ENCODE data around the gene ACO2. TPM values are rescaled to one million over a fixed set of nuclear protein-coding genes. Genes with fewer than 3 reads are reported as not detected.
A peak's percentile ranks its signal among the peaks of the same experiment; 100 is the strongest.
"Not testable (repeated sequence)": the region's sequence is repeated elsewhere in the genome, so short reads cannot be mapped to it uniquely, and the experiment has no call there.

Gene ACO2
- total and polyA plus RNA-seq, 5 donors = 471 to 611 (median 533) TPM

DNA sequence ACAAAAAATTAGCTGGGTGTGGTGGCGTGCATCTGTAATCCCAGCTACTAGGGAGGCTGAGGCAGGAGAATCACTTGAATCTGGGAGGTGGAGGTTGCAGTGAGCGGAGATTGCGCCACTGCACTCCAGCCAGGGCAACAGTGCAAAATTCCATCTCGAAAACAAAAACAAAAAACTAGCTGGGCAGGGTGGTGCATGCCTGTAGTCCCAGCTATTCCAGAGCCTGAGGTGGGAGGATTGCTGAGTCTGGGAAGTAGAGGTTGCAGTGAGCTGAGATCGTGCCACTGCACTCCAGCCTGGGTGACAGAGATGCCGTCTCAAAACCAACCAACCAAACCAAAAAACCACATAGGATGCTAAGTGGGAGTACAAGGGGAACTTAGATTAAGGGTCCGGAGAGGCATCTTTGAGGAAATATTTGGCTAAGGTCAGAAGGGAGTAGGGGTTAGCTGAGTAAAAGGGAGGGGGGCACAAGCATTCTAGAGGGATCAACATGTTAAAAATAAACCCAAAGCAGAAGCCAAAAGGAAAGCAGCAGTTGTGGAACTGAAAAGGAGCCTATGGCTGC, 10.7 kb upstream of the ACO2 start:
- Histone ChIP-seq H3K27ac (ENCODE audit: low read length) (no peak overlapping the region), H3K4me1 (ENCODE audit: control insufficient read depth, insufficient read depth, low read length) (no peaks in the 10 kb centered on the region), H3K4me3 (ENCODE audit: low read length) (no peak overlapping the region), H3K27me3 (ENCODE audit: control insufficient read depth, insufficient read depth) (no peaks in the 10 kb centered on the region), H3K9me3 (ENCODE audit: control insufficient read depth, low read length) (no peaks in the 10 kb centered on the region)
- DNase-seq (no peak), ATAC-seq (no peak)
- WGBS = 82% methylated on average over 7 of the region's 7 CpGs
- intact Hi-C loops (cut with DNase I) = no loop called here

DNA sequence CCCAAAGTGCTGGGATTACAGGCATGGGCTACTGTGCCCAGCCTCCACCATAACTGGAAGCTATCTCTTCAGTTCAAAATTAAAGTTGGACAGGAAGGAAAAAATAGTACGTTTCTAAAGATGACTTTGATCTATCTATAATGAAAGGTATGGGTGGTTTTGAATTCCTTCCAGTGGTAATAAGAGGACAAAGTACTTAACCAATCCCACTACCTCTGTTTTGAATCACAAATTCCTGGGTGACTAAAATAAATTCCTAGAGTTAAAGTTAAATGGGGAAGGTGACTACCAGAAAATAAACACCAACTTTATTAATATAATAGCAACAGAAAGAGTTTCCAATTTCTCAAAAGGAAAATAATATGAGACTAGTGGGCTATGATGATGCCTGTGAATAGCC, 9.5 kb upstream of the ACO2 start:
- H3K27ac ChIP-seq (ENCODE audit: low read length) = no peak overlapping the region
- intact Hi-C loops (cut with DNase I) = no loop called here
- ATAC-seq (no peak), DNase-seq (no peak)
- H3K27me3 ChIP-seq (ENCODE audit: control insufficient read depth, insufficient read depth) = no peaks in the 10 kb centered on the region
- no peaks in the 10 kb centered on the region for H3K4me1 ChIP-seq (ENCODE audit: control insufficient read depth, insufficient read depth, low read length)
- no peak overlapping the region for H3K4me3 ChIP-seq (ENCODE audit: low read length)
- no peaks in the 10 kb centered on the region for H3K9me3 ChIP-seq (ENCODE audit: control insufficient read depth, low read length)
- 63% methylated on average over 1 of the region's 1 CpG for WGBS

DNA sequence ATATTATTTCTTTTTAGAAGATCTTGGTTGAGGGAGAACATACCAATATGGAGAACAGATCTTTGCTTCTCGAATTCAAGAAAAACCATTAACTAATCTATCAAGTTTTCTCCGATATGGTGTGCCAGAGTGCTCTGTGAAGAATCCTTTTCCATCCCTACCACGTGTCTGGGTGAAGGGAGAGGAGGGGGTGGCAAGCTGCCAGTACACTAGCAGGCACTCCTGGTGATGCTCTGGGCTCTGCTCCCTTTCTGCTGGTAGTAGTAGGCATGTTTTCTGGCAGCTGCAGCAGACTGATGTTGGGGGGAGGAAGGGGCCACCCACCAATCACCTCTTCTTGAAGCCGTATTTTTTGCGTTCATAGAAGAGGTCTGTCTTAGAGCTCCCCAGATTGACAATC, 8.8 kb upstream of the ACO2 start:
- DNase-seq = peak; percentile 47 to 79 (median 78)
- H3K27me3 ChIP-seq (ENCODE audit: control insufficient read depth, insufficient read depth); H3K27ac ChIP-seq (ENCODE audit: low read length); H3K4me3 ChIP-seq (ENCODE audit: low read length); H3K4me1 ChIP-seq (ENCODE audit: control insufficient read depth, insufficient read depth, low read length); H3K9me3 ChIP-seq (ENCODE audit: control insufficient read depth, low read length): not testable (repeated sequence)
- 56% methylated on average over 5 of the region's 5 CpGs for WGBS
- ATAC-seq = peak in 1 of 2 donors; percentile 49
- intact Hi-C loops (cut with DNase I) = loop anchor here in 1 of 4 donors (10.0 kb wide), 1 partner anchor 55 kb away; no protein-coding TSS in a partner anchor

DNA sequence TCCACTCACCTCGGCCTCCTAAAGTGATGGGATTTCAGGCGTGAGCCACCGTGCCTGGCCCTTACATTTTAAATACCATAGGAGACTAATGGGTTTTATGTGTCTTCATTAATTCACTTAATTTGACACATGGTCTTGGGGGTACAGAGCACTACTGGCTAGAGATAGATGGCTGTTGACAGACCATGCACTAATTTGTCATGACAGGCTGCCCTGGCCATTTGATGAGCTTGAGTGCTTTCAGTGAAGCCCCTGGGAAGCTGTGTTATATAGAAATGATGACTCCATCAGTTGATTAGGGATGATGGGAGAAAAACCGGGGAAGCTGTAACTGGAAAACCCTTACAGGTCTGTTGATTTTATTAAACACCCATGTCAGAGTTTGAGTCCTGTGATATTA, 7.0 kb upstream of the ACO2 start:
- WGBS = 92% methylated on average over 4 of the region's 4 CpGs
- DNase-seq (no peak), ATAC-seq (no peak)
- Histone ChIP-seq H3K27me3 (ENCODE audit: control insufficient read depth, insufficient read depth) (no peaks in the 10 kb centered on the region), H3K4me3 (ENCODE audit: low read length) (no peak overlapping the region), H3K4me1 (ENCODE audit: control insufficient read depth, insufficient read depth, low read length) (no peaks in the 10 kb centered on the region), H3K9me3 (ENCODE audit: control insufficient read depth, low read length) (no peaks in the 10 kb centered on the region), H3K27ac (ENCODE audit: low read length) (no peak overlapping the region)
- intact Hi-C loops (cut with DNase I) = loop anchor here in 1 of 4 donors (10.0 kb wide), 1 partner anchor 53 kb away; no protein-coding TSS in a partner anchor

DNA sequence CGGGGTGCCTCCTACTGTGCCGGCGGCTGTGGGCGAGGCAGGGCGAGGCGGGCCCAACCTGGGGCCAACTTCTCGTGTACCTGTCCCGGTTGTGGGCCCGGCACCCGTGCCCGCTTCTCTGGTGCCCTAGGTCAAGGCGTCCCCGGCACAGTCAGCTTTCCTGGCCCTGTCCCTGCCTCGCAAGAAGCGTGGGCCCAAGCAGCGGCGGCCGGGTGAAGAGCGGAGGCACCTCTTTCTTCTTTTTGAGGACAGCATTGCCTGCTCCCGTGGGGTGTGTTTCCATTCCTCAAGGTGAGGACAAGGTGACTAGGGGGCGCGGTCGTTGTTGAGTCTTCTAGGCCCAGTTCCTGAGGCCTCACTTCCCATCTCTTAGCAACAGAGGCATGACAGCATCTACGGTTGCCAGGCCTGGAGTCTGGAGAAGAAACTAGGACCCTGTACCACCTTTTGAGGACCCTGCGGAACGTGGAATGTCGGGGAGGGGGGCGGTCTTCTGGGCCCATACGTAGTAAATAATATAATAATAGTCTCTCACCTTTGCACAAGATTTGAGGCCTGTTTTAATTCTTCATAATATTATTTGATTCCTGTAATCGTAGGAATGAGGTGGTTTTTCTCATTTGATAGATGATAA, 418 bp downstream of the ACO2 start:
- Histone ChIP-seq H3K9me3 (ENCODE audit: control insufficient read depth, low read length) (no peaks in the 10 kb centered on the region), H3K27ac (ENCODE audit: low read length) (peak overlapping the region; percentile 98), H3K4me1 (ENCODE audit: control insufficient read depth, insufficient read depth, low read length) (peaks cover 6% of the 10 kb centered on the region), H3K27me3 (ENCODE audit: control insufficient read depth, insufficient read depth) (no peaks in the 10 kb centered on the region), H3K4me3 (ENCODE audit: low read length) (peak overlapping the region; percentile 91)
- DNase-seq = no peak
- intact Hi-C loops (cut with DNase I) = loop anchor here in 1 of 4 donors (10.0 kb wide), 1 partner anchor 45 kb away; no protein-coding TSS in a partner anchor
- peak; percentile 12 to 20 for ATAC-seq
- 1% methylated on average over 30 of the region's 30 CpGs for WGBS

DNA sequence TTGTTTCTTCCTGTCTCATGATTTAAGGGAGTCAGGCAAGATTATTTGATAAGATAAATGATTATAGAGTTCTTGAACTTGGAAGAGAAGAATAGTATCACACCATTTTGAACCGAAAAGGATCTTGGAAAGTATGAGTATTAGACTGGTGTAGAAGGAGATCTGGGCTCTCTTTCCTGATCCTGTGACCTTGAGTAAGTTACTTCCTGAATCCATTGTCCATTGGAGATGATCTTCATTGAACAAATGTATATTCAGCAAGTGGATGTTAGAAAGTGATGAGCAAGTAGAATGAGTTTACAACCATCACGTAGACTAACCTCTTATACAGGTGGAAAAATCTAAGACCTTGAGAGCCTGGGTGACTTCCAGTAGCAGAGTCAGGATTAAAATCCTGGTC, 2.0 kb downstream of the ACO2 start:
- no peak overlapping the region for H3K4me3 ChIP-seq (ENCODE audit: low read length)
- 71% methylated on average over 2 of the region's 2 CpGs for WGBS
- no peaks in the 10 kb centered on the region for H3K9me3 ChIP-seq (ENCODE audit: control insufficient read depth, low read length)
- no peaks in the 10 kb centered on the region for H3K27me3 ChIP-seq (ENCODE audit: control insufficient read depth, insufficient read depth)
- intact Hi-C loops (cut with DNase I) = loop anchor here in 1 of 4 donors (5.0 kb wide), 1 partner anchor 46 kb away; no protein-coding TSS in a partner anchor
- DNase-seq = no peak
- peak overlapping the region; percentile 61 for H3K27ac ChIP-seq (ENCODE audit: low read length)
- no peak for ATAC-seq
- peaks cover 6% of the 10 kb centered on the region for H3K4me1 ChIP-seq (ENCODE audit: control insufficient read depth, insufficient read depth, low read length)

DNA sequence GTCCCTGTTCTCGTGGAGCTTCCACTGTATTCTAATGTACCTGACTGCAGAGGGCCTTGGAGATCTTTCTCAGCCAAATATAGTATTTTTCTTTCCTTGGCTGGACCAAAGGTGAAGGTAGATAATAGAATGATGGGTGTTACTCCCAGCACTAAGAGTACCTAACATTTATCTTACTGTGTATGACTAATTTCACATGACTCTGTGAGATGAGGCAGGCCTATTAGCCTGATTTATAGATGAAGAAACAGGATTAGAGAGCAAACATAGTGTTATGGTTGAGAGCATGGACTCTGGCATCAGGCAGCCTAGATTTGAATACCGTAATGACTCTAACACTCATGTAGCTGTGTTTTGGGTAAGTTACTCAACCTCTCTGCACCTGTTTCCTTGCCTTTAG, 2.7 kb downstream of the ACO2 start:
- DNase-seq (no peak), ATAC-seq (no peak)
- H3K9me3 ChIP-seq (ENCODE audit: control insufficient read depth, low read length) = no peaks in the 10 kb centered on the region
- H3K4me3 ChIP-seq (ENCODE audit: low read length) = no peak overlapping the region
- H3K27ac ChIP-seq (ENCODE audit: low read length) = no peak overlapping the region
- intact Hi-C loops (cut with DNase I) = loop anchor here in 1 of 4 donors (5.0 kb wide), 1 partner anchor 46 kb away; no protein-coding TSS in a partner anchor
- 68% methylated on average over 2 of the region's 2 CpGs for whole genome bisulfite sequencing
- no peaks in the 10 kb centered on the region for H3K27me3 ChIP-seq (ENCODE audit: control insufficient read depth, insufficient read depth)
- H3K4me1 ChIP-seq (ENCODE audit: control insufficient read depth, insufficient read depth, low read length) = peaks cover 6% of the 10 kb centered on the region

DNA sequence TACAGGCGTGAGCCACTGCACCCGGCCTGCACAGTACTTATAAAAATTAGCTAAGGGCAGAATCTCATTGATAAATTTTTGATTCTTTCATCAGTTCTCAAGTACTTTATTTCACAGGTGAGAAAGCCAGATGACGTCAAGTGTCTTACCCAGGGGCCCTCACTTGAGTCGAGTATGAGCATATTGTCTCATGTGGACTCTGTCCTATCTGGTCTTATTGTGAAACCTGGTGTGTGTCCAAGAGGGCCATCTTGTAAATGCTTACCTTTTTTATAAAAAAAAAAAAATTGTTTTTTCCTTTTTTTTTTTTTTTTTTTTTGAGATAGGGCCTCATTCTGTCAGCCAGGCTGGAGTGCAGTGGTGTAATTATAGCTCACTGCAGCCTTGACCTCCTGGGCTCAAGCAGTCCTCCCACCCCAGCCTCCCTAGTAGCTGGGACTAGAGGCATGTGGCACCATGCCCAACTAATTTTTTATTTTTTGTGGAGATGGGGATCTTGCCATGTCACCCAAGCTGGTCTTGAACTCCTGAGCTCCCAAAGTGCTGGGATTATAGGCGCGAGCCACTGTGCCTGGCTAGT, 6.0 kb downstream of the ACO2 start:
- Histone ChIP-seq H3K4me3 (ENCODE audit: low read length) (no peak overlapping the region), H3K4me1 (ENCODE audit: control insufficient read depth, insufficient read depth, low read length) (peaks cover 15% of the 10 kb centered on the region), H3K27ac (ENCODE audit: low read length) (no peak overlapping the region), H3K27me3 (ENCODE audit: control insufficient read depth, insufficient read depth) (no peaks in the 10 kb centered on the region), H3K9me3 (ENCODE audit: control insufficient read depth, low read length) (no peaks in the 10 kb centered on the region)
- DNase-seq (no peak), ATAC-seq (no peak)
- intact Hi-C loops (cut with DNase I) = loop anchor here in 1 of 4 donors (5.0 kb wide), 1 partner anchor 42 kb away; no protein-coding TSS in a partner anchor
- 80% methylated on average over 6 of the region's 6 CpGs for WGBS

DNA sequence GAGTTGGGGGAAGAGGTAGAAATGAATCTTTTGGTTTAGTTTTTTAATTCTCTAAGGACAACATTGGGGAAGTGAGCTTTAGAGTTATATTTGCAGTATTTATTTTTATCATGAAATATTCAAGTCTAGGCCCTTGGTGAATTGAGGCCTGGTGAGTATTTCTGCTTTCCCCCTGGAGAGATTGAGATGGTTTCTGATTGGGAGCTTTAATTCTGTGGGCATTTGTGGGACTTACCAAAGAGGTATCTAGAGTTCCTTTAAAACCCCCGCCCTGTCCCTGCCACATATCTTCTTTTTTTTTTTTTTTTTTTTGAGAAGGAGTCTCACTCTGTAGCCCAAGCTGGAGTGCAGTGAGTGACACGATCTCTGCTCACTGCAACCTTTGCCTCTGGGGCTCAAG, 9.6 kb downstream of the ACO2 start:
- intact Hi-C loops (cut with DNase I) = no loop called here
- ATAC-seq (no peak), DNase-seq (no peak)
- Histone ChIP-seq H3K27me3 (ENCODE audit: control insufficient read depth, insufficient read depth) (no peaks in the 10 kb centered on the region), H3K4me3 (ENCODE audit: low read length) (no peak overlapping the region), H3K4me1 (ENCODE audit: control insufficient read depth, insufficient read depth, low read length) (peaks cover 22% of the 10 kb centered on the region), H3K9me3 (ENCODE audit: control insufficient read depth, low read length) (no peaks in the 10 kb centered on the region), H3K27ac (ENCODE audit: low read length) (peak overlapping the region; percentile 25)
- WGBS = 67% methylated on average over 2 of the region's 2 CpGs

DNA sequence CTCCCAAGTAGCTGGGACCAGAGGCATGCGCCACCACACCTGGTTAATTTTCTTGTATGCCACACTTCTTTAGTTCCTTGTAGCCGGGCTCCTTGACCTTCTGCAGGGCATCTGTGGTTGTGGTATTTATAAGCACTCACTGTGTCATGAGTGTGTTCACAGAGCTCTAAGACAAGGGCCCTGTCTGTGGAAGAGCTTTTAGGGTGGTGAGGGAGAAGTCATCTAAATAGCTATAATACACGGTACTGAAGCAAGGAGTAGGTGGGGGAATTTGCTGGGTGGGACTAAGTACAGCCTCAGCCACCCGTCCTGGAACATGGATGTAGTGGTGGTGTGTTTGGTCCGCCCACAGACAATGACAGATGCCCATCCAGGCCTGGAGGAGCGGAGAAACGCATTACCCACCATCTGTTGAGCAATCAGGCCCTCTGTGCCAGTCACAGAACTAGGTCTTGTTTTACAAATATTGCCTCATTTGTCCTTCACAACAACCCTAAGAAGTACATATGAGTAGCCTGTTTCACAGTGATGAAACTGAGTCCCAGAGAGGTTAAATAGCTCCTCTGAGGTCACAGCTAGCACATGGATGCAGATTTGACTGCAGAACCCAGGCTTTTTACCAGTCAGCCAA, 10.1 kb downstream of the ACO2 start:
- no peaks in the 10 kb centered on the region for H3K9me3 ChIP-seq (ENCODE audit: control insufficient read depth, low read length)
- peak overlapping the region; percentile 25 for H3K27ac ChIP-seq (ENCODE audit: low read length)
- H3K27me3 ChIP-seq (ENCODE audit: control insufficient read depth, insufficient read depth) = no peaks in the 10 kb centered on the region
- 72% methylated on average over 7 of the region's 7 CpGs for WGBS
- intact Hi-C loops (cut with DNase I) = no loop called here
- peak in 1 of 3 donors; percentile 39 for DNase-seq
- H3K4me1 ChIP-seq (ENCODE audit: control insufficient read depth, insufficient read depth, low read length) = peaks cover 17% of the 10 kb centered on the region
- ATAC-seq = no peak
- no peak overlapping the region for H3K4me3 ChIP-seq (ENCODE audit: low read length)
